Activated CD4-positive, alpha-beta T cell treated with anti-CD3 and anti-CD28 coated beads, Interleukin-2, amount 10 ng/mL, durations not matched to agents 24 days and 14 days (primary cell): ENCODE measurements around the gene SCAND1. TPM values are rescaled to one million over a fixed set of nuclear protein-coding genes. Genes with fewer than 3 reads are reported as not detected.
"Not testable (repeated sequence)": the region's sequence is repeated elsewhere in the genome, so short reads cannot be mapped to it uniquely, and the experiment has no call there.

Source experiments
- DNase-seq: peaks from one replicate; pipeline ENCODE4 v3.0.0; 2022
- H3K27ac Mint-ChIP-seq: one replicate; pipeline ENCODE4 v1.8.0; 2022; ENCODE audit warnings: mild to moderate bottlenecking, mixed read lengths
- H3K27me3 Mint-ChIP-seq: one replicate; pipeline ENCODE4 v1.8.0; 2022; ENCODE audit warnings: mixed read lengths
- H3K36me3 Mint-ChIP-seq: one replicate; pipeline ENCODE4 v1.8.0; 2022; ENCODE audit warnings: low read depth, mild to moderate bottlenecking, mixed read lengths
- H3K4me1 Mint-ChIP-seq: one replicate; pipeline ENCODE4 v1.8.0; 2021; ENCODE audit warnings: mixed read lengths
- H3K4me3 Mint-ChIP-seq: one replicate; pipeline ENCODE4 v1.8.0; 2022; ENCODE audit warnings: mild to moderate bottlenecking, moderate library complexity, mixed read lengths
- H3K9me3 Mint-ChIP-seq: one replicate; pipeline ENCODE4 v1.8.0; 2021; ENCODE audit warnings: mixed read lengths
- intact Hi-C: fragments of 100-400 bp; cut with micrococcal nuclease; formaldehyde crosslinking; loops from one replicate; pipeline ENCODE4 v1.15.1; 2023
- total RNA-seq: library from RNA; stranded (reverse); gene quantifications from 2 replicates; pipeline ENCODE4 v1.2.3, GENCODE V29; 2022

Gene SCAND1
- total RNA-seq, 1 donor from 2014 or later, result 35.1 TPM

DNA sequence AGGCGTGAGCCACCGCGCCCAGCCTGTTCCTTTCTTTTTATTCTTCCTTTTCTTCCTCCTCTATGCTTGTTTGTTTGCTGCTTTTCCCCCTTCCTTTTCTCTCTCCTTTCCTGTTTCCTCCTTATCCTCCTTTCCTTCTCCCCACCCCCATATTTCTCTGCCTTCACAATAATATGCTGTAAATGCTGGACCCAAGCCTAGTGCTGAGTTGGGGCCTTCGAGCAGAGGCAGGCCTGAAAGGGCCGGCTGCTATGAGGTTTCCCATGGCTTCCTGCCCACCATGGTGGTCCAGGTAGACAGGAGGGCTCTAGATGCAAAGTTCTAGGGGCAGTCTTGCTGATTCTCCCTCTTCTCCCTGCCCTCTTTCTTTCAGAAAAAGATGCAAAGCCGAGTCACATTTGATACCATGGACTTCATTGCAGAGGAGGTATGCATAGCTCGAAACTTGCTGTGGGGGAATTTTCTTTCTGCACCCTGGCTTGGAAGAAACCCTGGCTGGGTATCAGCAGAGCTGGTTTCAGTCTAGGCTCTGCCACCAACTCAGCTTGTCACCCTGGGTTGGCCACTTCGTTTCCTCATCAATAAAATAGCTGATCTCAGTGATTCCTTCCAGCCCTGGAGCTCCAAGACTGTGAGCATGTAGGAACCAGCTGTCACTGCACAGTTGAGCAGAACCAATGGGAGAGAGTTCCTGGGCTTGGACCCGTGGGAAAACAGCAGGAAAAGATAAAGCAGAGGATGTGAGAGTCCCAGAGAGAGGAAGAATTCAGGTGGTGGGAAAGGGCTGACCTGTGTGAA lies 21.5 kb upstream of the SCAND1 start:
- intact Hi-C loops, result no loop called here
- Mint-ChIP-seq H3K27ac (no peak overlapping the region), H3K36me3 (no peaks in the 10 kb centered on the region), H3K4me1 (no peaks in the 10 kb centered on the region), H3K9me3 (no peaks in the 10 kb centered on the region), H3K4me3 (no peak overlapping the region), H3K27me3 (peaks cover 6% of the 10 kb centered on the region)
- no peak for DNase-seq

GRCh38 chr20:35974256-35974655 lies 20.0 kb upstream of the SCAND1 start:
- Mint-ChIP-seq H3K4me1 (no peaks in the 10 kb centered on the region), H3K4me3 (no peak overlapping the region), H3K36me3 (no peaks in the 10 kb centered on the region), H3K27me3 (peaks cover 9% of the 10 kb centered on the region), H3K27ac (no peak overlapping the region), H3K9me3 (no peaks in the 10 kb centered on the region)
- intact Hi-C loops, result no loop called here
- DNase-seq, result no peak

- H3K9me3 Mint-ChIP-seq, result no peaks in the 10 kb centered on the region
These were observed 18.2 kb upstream of the SCAND1 start for GRCh38 chr20:35972462-35972861.

DNA sequence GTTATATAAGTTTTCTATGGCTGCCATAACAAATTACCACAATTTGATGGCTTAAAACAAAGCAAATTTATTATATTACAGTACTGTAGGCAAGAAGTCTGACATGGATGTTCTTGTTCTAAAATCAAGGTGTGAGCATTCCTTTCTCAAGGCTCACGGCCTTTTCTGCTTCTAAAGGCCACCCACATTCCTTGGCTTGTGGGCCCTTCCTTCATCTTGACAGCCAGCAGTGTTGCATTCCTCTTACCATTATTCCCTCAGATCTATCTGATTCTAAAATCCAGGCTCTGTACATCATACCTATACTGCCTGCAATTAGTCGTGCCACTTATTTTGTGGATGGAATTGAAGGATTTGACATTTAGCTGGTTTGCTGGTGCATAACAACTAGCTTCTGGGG lies 17.7 kb upstream of the SCAND1 start:
- Mint-ChIP-seq H3K9me3 (no peaks in the 10 kb centered on the region), H3K36me3 (no peaks in the 10 kb centered on the region), H3K27ac (no peak overlapping the region), H3K4me1 (no peaks in the 10 kb centered on the region), H3K27me3 (peaks cover 6% of the 10 kb centered on the region), H3K4me3 (no peak overlapping the region)
- intact Hi-C loops, result no loop called here
- no peak for DNase-seq

More at GRCh38 chr20:35972462-35972861, 18.2 kb upstream of the SCAND1 start:
- Mint-ChIP-seq H3K27me3 (peaks cover 7% of the 10 kb centered on the region), H3K36me3 (no peaks in the 10 kb centered on the region), H3K4me1 (no peaks in the 10 kb centered on the region), H3K4me3 (no peak overlapping the region), H3K27ac (no peak overlapping the region)
- no peak for DNase-seq
- intact Hi-C loops, result no loop called here

DNA sequence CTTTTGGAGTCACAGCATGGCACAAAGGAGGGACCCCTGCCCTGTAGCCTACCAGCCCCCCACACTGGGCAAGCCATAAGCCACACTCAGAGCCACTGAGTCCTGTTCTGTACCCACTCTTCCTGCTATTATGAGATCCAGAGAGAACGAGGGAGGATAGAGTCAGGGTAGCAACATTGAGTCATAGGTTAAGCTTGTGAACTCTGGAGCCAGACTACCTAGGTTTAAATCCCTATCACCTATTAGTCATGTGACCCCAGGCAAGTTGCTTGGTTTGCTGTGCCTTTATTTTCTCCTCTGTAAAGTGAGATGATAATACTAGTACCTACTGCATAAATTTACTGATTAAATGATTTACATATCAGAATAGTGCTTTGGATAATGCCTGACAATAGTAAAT lies 14.6 kb upstream of the SCAND1 start:
- no peak for DNase-seq
- no peak overlapping the region for H3K27ac Mint-ChIP-seq
- peaks cover 3% of the 10 kb centered on the region for H3K4me1 Mint-ChIP-seq
- peaks cover 11% of the 10 kb centered on the region for H3K27me3 Mint-ChIP-seq
- H3K4me3 Mint-ChIP-seq, result no peak overlapping the region
- no peaks in the 10 kb centered on the region for H3K9me3 Mint-ChIP-seq
- no peaks in the 10 kb centered on the region for H3K36me3 Mint-ChIP-seq
- intact Hi-C loops, result no loop called here

GRCh38 chr20:35967979-35968640 lies 13.8 kb upstream of the SCAND1 start, which contains the start of gene CNBD2:
CNBD2 (plus strand) TSS chr20:35968590; CDS start chr20:35968763, 173 bp downstream.
- Mint-ChIP-seq H3K27me3 (peaks cover 11% of the 10 kb centered on the region), H3K4me1 (peaks cover 3% of the 10 kb centered on the region), H3K27ac (no peak within 1 kb of the TSS), H3K9me3 (no peaks in the 10 kb centered on the region), H3K36me3 (no peaks in the 10 kb centered on the region), H3K4me3 (no peak within 1 kb of the TSS)
- DNase-seq, result no peak
- intact Hi-C loops, result no loop called here

DNA sequence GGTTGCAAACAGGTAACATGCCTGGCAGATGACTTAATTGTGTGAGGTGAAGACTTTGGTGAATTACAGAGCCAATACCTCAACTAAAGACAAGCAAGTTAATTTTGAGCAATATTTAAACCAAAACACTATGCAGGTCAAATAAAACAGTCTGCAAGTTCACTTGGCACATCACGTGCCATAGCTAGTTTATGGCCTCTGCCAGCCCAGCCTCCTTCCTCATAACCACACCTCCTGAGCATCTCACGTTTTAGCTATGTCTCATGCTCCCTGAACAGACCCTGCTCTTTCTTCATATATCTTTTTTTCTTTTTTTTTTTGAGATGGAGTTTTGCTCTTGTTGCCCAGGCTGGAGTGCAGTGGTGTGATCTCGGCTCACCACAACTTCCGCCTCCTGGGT lies 9.6 kb upstream of the SCAND1 start:
- intact Hi-C loops, result no loop called here

DNA sequence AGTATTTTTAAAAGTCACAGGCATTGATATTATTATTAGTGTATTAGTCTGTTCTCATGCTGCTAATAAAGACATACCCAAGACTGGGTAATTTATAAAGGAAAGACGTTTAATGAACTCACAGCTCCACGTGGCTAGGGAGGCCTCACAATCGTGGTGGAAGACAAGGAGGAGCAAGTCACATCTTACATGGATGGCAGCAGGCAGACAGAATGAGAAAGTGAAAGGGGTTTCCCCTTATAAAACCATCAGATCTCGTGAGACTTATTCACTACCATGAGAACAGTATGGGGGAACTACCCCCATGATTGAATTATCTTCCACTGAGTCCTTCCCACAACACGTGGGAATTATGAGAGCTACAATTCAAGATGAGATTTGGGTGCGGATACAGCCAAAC lies 5.0 kb upstream of the SCAND1 start:
- H3K36me3 Mint-ChIP-seq, H3K27ac Mint-ChIP-seq, DNase-seq, H3K4me1 Mint-ChIP-seq, H3K4me3 Mint-ChIP-seq: not testable (repeated sequence)
- peaks cover 11% of the 10 kb centered on the region for H3K9me3 Mint-ChIP-seq
- H3K27me3 Mint-ChIP-seq, result peaks cover 18% of the 10 kb centered on the region
- intact Hi-C loops, result loop anchor here (10.0 kb wide), 1 partner anchor 64 kb away; no protein-coding TSS in a partner anchor

More for the DNA sequence above, 9.6 kb upstream of the SCAND1 start:
- no peaks in the 10 kb centered on the region for H3K36me3 Mint-ChIP-seq
- H3K9me3 Mint-ChIP-seq, result peaks cover 6% of the 10 kb centered on the region
- H3K27ac Mint-ChIP-seq, result no peak overlapping the region
- DNase-seq, result no peak
- peaks cover 22% of the 10 kb centered on the region for H3K27me3 Mint-ChIP-seq
- peaks cover 3% of the 10 kb centered on the region for H3K4me1 Mint-ChIP-seq
- H3K4me3 Mint-ChIP-seq, result no peak overlapping the region

- intact Hi-C loops, result loop anchor here (10.0 kb wide), 1 partner anchor 62 kb away; no protein-coding TSS in a partner anchor
- Mint-ChIP-seq H3K27ac (peak overlapping the region; percentile 8), H3K4me1 (peaks cover 12% of the 10 kb centered on the region), H3K9me3 (peaks cover 11% of the 10 kb centered on the region), H3K27me3 (peaks cover 16% of the 10 kb centered on the region), H3K4me3 (no peak overlapping the region), H3K36me3 (peaks cover 2% of the 10 kb centered on the region)
- DNase-seq, result no peak
These were observed 2.3 kb upstream of the SCAND1 start for GRCh38 chr20:35956616-35957015.

DNA sequence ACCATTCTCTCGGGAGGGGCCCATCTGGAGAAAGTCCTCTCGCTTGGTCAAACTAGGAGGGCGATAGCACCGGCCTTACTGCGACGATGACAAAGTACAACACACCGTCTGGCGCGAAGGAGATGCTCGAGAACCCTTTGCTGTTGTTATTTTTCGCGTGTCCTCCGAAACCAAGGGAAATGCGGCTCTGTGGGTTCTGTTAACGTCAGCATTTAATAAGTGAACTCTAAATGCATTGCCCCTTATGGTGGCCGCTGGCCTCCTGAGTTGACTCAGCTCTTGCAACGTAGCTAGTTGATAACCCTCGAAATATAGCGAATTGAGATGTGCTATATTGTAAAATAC lies 577 bp upstream of the SCAND1 start:
- Mint-ChIP-seq H3K4me1 (peaks cover 14% of the 10 kb centered on the region), H3K9me3 (peaks cover 11% of the 10 kb centered on the region), H3K27ac (peak overlapping the region; percentile 100), H3K36me3 (peaks cover 2% of the 10 kb centered on the region), H3K4me3 (peak overlapping the region; percentile 100), H3K27me3 (peaks cover 6% of the 10 kb centered on the region)
- DNase-seq, result no peak
- intact Hi-C loops, result loop anchor here (1.0 to 10.0 kb wide), 9 partner anchors 60 to 1593 kb away; partner anchors contain the start of genes CEP250, CPNE1, ITCH and MMP24OS

DNA sequence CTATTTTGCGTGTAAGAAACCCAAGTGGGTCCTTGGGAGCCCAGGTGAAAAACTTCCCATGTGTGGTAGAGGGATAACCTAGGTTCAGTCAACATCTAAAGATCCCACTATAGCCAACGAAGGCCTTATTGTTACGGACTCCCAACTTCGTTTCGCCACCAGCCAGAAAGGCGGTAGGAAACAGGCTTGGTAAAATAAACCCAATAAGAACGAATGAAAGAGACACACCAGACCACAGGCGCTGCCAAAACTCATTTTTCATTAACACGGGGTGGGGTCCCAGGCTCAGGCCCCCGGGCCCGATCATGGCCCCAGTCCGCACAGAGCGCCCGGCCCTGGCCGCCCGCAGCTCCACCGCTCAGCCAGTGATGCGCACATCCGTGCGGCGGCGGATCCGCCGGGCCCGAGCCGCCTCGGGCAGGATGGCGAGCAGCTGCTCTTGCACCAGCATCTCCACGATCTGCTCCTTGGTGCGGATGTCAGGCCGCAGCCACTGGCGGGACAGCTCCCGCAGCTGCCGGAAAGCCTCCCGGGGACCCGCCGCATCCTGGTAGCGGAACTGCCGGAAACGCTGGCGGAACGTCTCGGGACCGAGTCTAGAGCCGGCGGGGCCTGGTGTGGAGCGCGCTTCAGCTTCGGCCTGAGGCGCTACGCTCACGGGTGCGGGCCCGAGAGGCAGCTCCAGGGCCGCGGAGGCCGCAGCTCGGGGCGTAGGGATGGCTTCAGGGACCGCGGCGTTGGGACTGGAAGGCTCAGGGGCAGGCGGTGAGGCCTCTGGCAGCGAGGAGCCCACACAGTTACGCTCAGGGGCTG lies 709 bp downstream of the SCAND1 start:
- Mint-ChIP-seq H3K36me3 (peaks cover 2% of the 10 kb centered on the region), H3K4me3 (peak overlapping the region; percentile 100), H3K4me1 (peaks cover 14% of the 10 kb centered on the region), H3K27me3 (peaks cover 2% of the 10 kb centered on the region), H3K27ac (peak overlapping the region; percentile 100), H3K9me3 (peaks cover 2% of the 10 kb centered on the region)
- DNase-seq, result peak; percentile 93
- intact Hi-C loops, result loop anchor here (1.0 to 10.0 kb wide), 10 partner anchors 59 to 1591 kb away; partner anchors contain the start of genes CEP250, CPNE1, ITCH and MMP24OS

DNA sequence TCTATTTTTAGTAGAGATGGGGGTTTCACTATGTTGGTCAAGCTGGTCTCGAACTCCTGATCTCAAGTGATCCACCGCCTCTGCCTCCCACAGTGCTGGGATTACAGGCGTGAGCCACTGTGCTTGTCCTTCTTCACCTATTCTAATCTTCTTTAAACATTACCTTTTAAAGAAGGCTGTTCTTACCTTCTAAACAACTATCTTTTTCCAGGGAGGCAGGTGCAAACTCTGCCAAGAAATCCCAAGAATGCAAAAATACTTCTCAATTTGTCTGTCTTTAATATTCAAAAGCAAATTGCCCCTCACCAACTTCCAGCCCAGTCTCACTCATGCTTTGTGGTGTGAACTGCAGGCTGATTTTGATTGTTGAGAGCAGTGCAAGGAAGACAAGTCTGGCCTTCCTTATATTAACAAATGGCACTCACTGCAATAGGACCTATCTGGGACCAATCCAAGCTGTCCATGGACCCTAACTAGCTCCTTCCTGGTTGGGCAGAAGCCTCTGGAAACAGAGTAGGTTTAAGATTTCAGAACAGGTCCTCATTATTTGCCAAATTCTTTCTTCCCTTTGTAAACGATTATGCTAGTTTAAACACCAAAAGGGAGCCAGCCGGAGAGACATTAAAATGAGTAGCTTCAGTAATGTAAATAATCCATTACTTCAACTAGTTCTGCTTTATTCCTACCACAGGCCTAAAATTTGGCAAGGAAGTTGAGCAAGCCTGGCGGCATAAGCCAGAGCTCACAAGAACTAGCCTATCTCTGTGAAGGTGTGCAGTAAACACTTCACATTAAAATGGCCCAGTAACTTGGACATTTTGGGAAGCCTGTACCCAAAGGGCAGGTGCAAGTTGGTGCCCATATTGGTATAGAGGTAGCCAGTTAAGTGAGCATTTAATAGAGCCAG lies 1.6 kb downstream of the SCAND1 start:
- peak; percentile 67 for DNase-seq
- intact Hi-C loops, result loop anchor here (1.0 to 10.0 kb wide), 5 partner anchors 58 to 1590 kb away; partner anchors contain the start of genes CPNE1, ITCH, MMP24OS and RBM12
- Mint-ChIP-seq H3K4me1 (peaks cover 15% of the 10 kb centered on the region), H3K36me3 (peaks cover 7% of the 10 kb centered on the region), H3K9me3 (no peaks in the 10 kb centered on the region), H3K4me3 (peak overlapping the region; percentile 100), H3K27ac (peak overlapping the region; percentile 100), H3K27me3 (no peaks in the 10 kb centered on the region)
